Suppressor macrophage (primary cell): Measurements from ENCODE around the gene GNL1.
"Not testable (repeated sequence)": the region's sequence is repeated elsewhere in the genome, so short reads cannot be mapped to it uniquely, and the experiment has no call there.

Experiments
- DNase-seq, 4 experiments: peaks; one replicate each; pipeline ENCODE4 v3.0.0-alpha.2; 2020 to 2022

The GNL1 gene

GRCh38 chr6:30495993-30496392 lies 60.3 kb downstream of the GNL1 start:
- no peak for DNase-seq

- DNase-seq: not testable (repeated sequence)
These were observed 61.2 kb downstream of the GNL1 start for GRCh38 chr6:30495060-30495459.

DNA sequence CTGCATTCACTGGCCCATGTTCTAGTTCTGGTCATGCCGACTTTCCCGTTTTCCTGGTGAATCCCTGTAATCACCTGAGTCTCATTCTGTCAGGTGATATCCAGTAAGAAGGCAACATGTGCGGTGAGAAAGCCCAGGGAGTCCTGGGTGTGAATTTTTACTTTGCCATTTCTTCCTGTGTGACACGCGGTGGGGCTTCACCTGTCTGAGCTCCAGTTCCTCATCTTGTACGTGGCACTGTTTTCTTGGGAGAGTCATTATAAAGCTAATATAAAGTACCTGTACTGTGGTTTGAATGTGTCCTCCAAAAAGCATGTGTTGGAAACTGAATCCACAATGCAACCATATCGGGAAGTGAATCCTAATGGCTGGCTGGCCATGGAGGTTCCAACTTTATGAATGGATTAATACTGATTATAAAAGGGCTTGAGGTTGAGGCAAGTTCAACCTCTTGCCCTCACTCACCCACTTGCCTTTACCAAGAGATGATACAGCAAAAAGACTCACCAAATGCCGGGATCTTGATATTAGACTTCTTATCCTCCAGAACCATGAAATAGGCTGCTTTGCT lies 61.9 kb downstream of the GNL1 start:
- DNase-seq: no peak

DNA sequence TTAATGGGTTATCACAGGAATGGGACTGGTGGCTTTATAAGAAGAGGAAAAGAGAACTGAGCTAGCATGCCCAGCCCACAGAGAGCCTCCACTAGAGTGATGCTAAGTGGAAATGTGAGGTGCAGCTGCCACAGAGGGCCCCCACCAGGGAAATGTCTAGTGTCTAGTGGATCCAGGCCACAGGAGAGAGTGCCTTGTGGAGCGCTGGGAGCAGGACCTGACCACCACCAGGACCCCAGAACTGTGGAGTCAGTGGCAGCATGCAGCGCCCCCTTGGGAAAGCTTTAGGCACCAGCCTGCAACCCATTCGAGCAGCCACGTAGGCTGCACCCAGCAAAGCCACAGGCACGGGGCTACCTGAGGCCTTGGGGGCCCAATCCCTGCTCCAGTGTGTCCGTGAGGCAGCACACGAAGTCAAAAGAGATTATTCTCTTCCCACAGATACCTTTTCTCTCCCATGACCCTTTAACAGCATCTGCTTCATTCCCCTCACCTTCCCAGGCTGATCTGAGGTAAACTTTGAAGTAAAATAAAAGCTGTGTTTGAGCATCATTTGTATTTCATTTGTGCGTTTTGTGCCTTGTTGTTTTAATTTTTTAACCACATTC lies 62.5 kb downstream of the GNL1 start:
- peak in 1 of 4 experiments; percentile 31 for DNase-seq

GRCh38 chr6:30491991-30492952 lies 64.0 kb downstream of the GNL1 start:
- no peak for DNase-seq
